HG03066 (cell line): ENCODE data around the gene TUBA8.
"Not testable (repeated sequence)": the region's sequence is repeated elsewhere in the genome, so short reads cannot be mapped to it uniquely, and the experiment has no call there.

Experiments used
- ATAC-seq: cut with Tn5 transposase; IDR thresholded peaks from one replicate; pipeline ENCODE4 v1.9.1; 2021; ENCODE audit warnings: low read depth; ENCODE audit not compliant: unreplicated experiment

TUBA8 gene

DNA sequence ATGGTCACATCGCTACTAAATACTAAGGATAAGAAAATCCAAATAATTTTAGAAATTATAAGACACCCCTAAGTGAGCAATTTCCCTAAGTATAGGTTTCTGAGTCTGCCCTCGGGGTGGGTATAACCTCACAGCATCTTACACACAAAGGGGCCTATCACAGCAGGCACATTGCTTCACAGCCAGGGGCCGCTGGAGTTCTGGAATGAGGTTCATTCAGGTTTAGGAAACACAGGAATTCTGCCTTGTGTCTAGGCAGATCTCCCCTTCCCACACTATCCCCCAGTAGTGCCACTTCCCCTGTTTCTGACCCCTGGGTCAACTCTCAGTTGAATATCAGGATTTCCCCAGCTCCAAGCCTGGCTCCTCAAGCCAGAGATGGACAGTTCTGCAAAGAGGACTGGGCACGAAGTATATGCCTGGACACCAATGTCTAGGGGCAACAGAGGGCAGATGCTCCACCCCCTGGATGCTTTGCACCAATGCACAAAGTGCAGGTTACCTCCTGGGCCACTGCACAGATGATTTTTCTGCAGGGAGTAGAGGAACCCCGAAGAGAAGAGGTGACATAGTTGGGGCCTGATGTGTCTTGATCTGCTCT, 11.4 kb downstream of the TUBA8 start:
- ATAC-seq, result no peak

- not testable (repeated sequence) for ATAC-seq
Measured at GRCh38 chr22:18123476-18124025, 12.9 kb downstream of the TUBA8 start.

DNA sequence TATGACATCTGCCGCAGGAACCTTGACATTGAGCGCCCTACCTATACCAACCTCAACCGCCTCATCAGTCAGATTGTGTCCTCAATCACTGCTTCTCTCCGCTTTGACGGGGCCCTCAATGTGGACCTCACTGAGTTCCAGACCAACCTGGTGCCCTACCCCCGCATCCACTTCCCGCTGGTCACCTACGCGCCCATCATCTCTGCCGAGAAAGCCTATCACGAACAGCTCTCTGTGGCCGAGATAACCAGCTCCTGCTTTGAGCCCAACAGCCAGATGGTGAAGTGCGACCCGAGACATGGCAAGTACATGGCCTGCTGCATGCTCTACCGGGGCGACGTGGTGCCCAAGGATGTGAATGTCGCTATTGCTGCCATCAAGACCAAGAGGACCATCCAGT, 16.0 kb downstream of the TUBA8 start:
- ATAC-seq, result no peak

- no peak for ATAC-seq
Measured at GRCh38 chr22:18130018-18130417, 19.4 kb downstream of the TUBA8 start.

DNA sequence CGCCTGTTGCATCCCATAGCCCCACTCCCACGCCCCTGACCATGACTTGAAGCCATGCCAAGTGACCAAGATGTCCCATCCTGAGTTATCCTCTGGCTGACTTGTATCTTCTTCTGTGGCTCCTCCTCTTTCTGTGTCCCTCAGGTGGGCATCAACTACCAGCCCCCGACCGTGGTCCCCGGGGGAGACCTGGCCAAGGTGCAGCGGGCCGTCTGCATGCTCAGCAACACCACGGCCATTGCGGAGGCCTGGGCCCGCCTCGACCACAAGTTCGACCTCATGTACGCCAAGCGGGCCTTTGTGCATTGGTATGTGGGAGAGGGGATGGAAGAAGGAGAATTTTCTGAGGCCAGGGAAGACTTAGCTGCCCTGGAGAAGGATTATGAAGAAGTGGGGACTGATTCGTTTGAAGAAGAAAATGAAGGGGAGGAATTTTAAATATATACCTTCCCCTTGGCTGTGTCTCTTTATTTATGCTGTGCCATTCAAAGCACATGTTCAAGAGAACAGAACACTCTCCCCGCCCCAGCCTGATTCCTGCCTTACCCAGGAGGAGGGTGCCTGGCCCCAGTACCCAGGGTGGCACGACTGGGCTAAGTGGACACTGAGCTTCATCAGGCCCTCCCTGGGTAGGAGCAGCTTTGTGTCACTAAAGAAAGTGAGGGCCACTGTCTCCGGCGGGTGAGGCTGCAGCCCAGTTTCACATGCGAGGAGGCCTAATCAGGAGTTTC, 20.3 kb downstream of the TUBA8 start:
- no peak for ATAC-seq

DNA sequence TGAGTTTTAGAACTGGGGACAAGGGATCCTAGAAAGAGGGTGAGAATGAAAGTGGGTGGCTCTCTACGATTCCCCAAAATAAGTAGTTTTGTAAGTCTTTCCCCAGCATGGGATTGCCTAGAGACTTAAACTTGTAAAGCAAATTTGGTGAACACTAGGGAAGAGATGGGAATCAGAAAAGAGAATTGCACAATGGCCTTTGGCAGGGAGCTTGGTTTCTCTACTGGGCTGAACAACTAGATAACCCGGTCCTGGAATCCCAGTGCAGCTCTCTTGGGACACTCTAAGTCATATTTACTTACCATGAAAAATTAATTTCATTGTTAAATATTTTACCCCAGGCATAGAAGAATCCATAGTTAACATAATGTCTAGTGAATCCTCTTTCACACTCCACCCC, 22.8 kb downstream of the TUBA8 start:
- ATAC-seq, result no peak

GRCh38 chr22:18136563-18137320, 26.1 kb downstream of the TUBA8 start:
- no peak for ATAC-seq

- not testable (repeated sequence) for ATAC-seq
Measured at GRCh38 chr22:18141004-18141403, 30.4 kb downstream of the TUBA8 start.

DNA sequence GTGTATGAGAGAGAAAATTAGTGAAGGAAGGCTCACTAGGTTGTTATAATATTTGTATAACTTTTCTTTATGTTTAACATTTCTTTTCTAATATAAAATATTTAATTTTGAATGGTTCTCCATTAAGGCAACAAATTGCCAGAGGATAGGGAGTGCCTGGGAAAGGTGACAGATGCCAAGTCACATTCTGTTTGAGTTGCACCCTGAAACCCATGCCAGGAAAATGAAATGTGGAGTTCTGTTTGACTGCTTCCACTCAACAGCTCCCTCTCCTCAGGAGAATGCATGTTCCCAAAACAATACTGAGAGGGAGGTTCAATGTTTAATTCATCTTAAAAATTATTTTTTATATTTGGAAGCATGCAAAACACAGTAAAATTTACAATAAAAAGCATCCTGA, 33.5 kb downstream of the TUBA8 start:
- ATAC-seq, result no peak

GRCh38 chr22:18145676-18146388, 35.2 kb downstream of the TUBA8 start:
- ATAC-seq, result no peak

GRCh38 chr22:18146389-18146753, 35.8 kb downstream of the TUBA8 start:
- no peak for ATAC-seq

- ATAC-seq, result no peak
Measured at GRCh38 chr22:18147791-18148190, 37.2 kb downstream of the TUBA8 start.

DNA sequence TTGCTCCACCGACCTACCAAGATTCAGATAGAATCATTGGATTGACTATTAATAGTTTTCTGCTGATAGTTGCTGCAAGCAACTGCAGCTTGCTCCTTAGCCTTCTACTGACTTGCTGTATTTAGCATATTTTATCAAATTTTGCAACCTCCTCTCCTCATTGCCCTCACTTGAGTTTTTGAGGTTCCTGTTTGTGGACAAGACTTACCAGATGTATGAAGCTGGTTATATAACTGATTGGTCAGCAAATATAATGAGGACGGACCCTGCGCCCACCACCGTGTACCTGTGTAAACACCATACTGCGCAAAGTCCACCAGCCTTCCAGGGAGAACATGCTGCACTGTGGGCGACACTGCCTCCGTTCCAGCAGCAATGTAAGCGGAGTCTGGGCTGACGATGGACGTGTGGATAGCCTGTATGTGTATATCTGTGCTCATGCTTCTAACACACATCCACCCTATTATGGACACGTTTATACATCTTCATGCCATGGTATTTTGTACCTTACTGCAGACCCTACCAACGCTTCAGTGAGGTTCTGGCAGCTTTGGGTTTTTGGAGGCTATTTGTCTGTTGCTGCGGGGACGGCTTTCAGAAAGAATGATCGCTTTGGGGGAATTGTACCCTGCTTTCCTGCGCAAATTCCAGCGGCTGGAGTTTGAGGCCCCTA, 37.8 kb downstream of the TUBA8 start:
- ATAC-seq, result no peak

DNA sequence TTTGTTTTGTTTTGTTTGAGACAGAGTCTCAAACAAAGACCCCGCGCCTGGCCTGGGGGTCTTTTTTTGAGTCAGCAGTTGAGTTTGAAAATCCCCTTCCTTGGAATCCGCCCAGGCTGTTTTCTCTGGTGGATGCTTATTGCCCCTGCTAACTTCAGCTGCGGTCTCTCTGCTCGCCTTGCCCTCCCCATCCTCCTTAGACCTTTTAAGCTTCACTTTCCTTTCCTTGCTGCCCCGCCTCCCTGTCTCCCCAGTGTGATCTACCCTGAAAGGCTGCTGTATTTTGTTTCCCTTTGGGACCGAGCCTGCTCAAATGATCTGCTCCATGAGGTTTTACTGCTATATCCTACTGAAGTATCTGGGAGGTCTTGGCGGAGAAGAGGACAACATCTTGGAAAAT, 41.9 kb downstream of the TUBA8 start:
- no peak for ATAC-seq

- ATAC-seq, result no peak
Measured at GRCh38 chr22:18154821-18155390, 44.3 kb downstream of the TUBA8 start.

- ATAC-seq, result not testable (repeated sequence)
Measured at GRCh38 chr22:18155546-18155945, 44.9 kb downstream of the TUBA8 start.

- ATAC-seq, result no peak
Measured at GRCh38 chr22:18156878-18157713, 46.5 kb downstream of the TUBA8 start.

DNA sequence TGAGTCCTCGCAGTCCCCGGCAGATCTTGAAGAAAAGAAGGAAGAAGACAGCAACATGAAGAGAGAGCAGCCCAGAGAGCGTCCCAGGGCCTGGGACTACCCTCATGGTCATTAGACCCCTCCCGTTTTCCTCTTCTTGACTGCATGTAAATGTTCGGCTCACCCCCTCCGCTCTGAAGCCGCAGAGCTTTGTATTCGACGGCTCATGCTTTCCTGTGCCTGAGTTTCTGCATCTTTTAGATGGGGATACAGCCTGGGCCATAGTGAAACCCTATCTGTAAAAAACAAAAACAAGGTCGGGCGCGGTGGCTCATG, 47.1 kb downstream of the TUBA8 start:
- ATAC-seq, result no peak

GRCh38 chr22:18160641-18161040, 50.0 kb downstream of the TUBA8 start:
- not testable (repeated sequence) for ATAC-seq
